Astrocyte (in vitro differentiated cells and primary cell): ENCODE data around the gene ARIH2. TPM values are rescaled to one million over a fixed set of nuclear protein-coding genes. Genes with fewer than 3 reads are reported as not detected.

Experiments used
- DNase-seq: peaks from one replicate; pipeline ENCODE4 v3.0.0-alpha.2; 2010; ENCODE audit warnings: low read depth
- FAIRE-seq: peaks from 2 replicates; lab custom pipeline; 2011; peaks lifted over from hg19 to GRCh38; lab: Jason Lieb, UNC
- H2AFZ ChIP-seq: 2 replicates; pipeline ENCODE4 v1.6.0; 2012; ENCODE audit warnings: low read depth, low read length, inconsistent platforms
- H3K27ac ChIP-seq: 2 replicates; pipeline ENCODE4 v1.5.1; 2011; ENCODE audit warnings: low read depth, low read length, inconsistent platforms
- H3K27me3 ChIP-seq: 2 replicates; pipeline ENCODE4 v1.6.0; 2011; ENCODE audit warnings: low read length, inconsistent platforms; ENCODE audit not compliant: insufficient read depth
- H3K36me3 ChIP-seq: 2 replicates; pipeline ENCODE4 v1.5.1; 2011; ENCODE audit warnings: low read length, inconsistent platforms; ENCODE audit not compliant: insufficient read depth
- H3K4me1 ChIP-seq: 2 replicates; pipeline ENCODE4 v1.5.1; 2011; ENCODE audit warnings: low read length, inconsistent platforms; ENCODE audit not compliant: insufficient read depth
- H3K4me2 ChIP-seq: 2 replicates; pipeline ENCODE4 v1.6.0; 2012; ENCODE audit warnings: low read length, inconsistent platforms
- H3K4me3 ChIP-seq: 2 replicates; pipeline ENCODE4 v1.5.1; 2011; ENCODE audit warnings: low read depth, mild to moderate bottlenecking, low read length, inconsistent platforms; ENCODE audit not compliant: insufficient read depth
- H3K79me2 ChIP-seq: 2 replicates; pipeline ENCODE4 v1.6.0; 2012; ENCODE audit warnings: mild to moderate bottlenecking, low read length, inconsistent platforms; ENCODE audit not compliant: insufficient read depth
- H3K9ac ChIP-seq: 2 replicates; pipeline ENCODE4 v1.6.0; 2012; ENCODE audit warnings: mild to moderate bottlenecking, low read length, inconsistent platforms
- H3K9me3 ChIP-seq: 2 replicates; pipeline ENCODE4 v1.5.1; 2012; ENCODE audit warnings: low read depth, mild to moderate bottlenecking, low read length, inconsistent platforms; ENCODE audit not compliant: insufficient read depth
- H4K20me1 ChIP-seq: 2 replicates; pipeline ENCODE4 v1.6.0; 2012; ENCODE audit warnings: low read length, inconsistent platforms; ENCODE audit not compliant: insufficient read depth
- H3K27ac Mint-ChIP-seq: one replicate; pipeline ENCODE4 v1.8.0; 2021; ENCODE audit warnings: mild to moderate bottlenecking, mixed read lengths; ENCODE audit not compliant: unreplicated experiment
- H3K27me3 Mint-ChIP-seq: one replicate; pipeline ENCODE4 v1.8.0; 2021; ENCODE audit warnings: low read depth, mixed read lengths; ENCODE audit not compliant: unreplicated experiment
- H3K36me3 Mint-ChIP-seq: one replicate; pipeline ENCODE4 v1.8.0; 2021; ENCODE audit warnings: low read depth, mixed read lengths; ENCODE audit not compliant: unreplicated experiment
- H3K4me1 Mint-ChIP-seq: one replicate; pipeline ENCODE4 v1.8.0; 2021; ENCODE audit warnings: low read depth, mixed read lengths; ENCODE audit not compliant: unreplicated experiment
- H3K4me3 Mint-ChIP-seq: one replicate; pipeline ENCODE4 v1.8.0; 2021; ENCODE audit warnings: mild to moderate bottlenecking, moderate library complexity, mixed read lengths; ENCODE audit not compliant: unreplicated experiment
- H3K9me3 Mint-ChIP-seq: one replicate; pipeline ENCODE4 v1.8.0; 2021; ENCODE audit warnings: mild to moderate bottlenecking, mixed read lengths; ENCODE audit not compliant: unreplicated experiment
- CTCF ChIP-seq: IDR thresholded peaks from 2 replicates; pipeline ENCODE4 v1.5.1; 2011; ENCODE audit warnings: low read depth, mild to moderate bottlenecking, inconsistent platforms, low read length, moderate library complexity; ENCODE audit not compliant: insufficient read depth
- EZH2 ChIP-seq: IDR thresholded peaks from 2 replicates; pipeline ENCODE4 v1.6.1; 2012; ENCODE audit warnings: mild to moderate bottlenecking, low read length, inconsistent platforms; ENCODE audit not compliant: insufficient read depth
- total RNA-seq: library from RNA; stranded (reverse); gene quantifications from 2 replicates; pipeline ENCODE4 v1.2.1, GENCODE V29; 2021

The ARIH2 gene
- total RNA-seq, 1 donor from 2014 or later: 94.6 TPM

GRCh38 chr3:49004352-49005302, 86.0 kb downstream of the ARIH2 start:
- Histone ChIP-seq H3K9me3 (no peaks in the 10 kb centered on the region), H3K4me2 (no peak overlapping the region), H3K27ac (no peak overlapping the region), H3K36me3 (no peaks in the 10 kb centered on the region), H3K27me3 (no peaks in the 10 kb centered on the region), H3K4me3 (no peak overlapping the region), H3K4me1 (peaks cover 16% of the 10 kb centered on the region), H4K20me1 (peaks cover 18% of the 10 kb centered on the region), H2AFZ (no peak overlapping the region), H3K9ac (no peak overlapping the region), H3K79me2 (peaks cover 34% of the 10 kb centered on the region)
- H3K4me3 Mint-ChIP-seq: no peak overlapping the region
- FAIRE-seq (no peak), DNase-seq (no peak)
- H3K9me3 Mint-ChIP-seq: no peaks in the 10 kb centered on the region
- no peak for TF ChIP-seq EZH2
- TF ChIP-seq CTCF: no peak
- peaks cover 8% of the 10 kb centered on the region for H3K4me1 Mint-ChIP-seq
- no peaks in the 10 kb centered on the region for H3K27me3 Mint-ChIP-seq
- H3K36me3 Mint-ChIP-seq: peaks cover 5% of the 10 kb centered on the region
- H3K27ac Mint-ChIP-seq: no peak overlapping the region

GRCh38 chr3:49005303-49005680, 86.7 kb downstream of the ARIH2 start:
- peaks cover 16% of the 10 kb centered on the region for H3K4me1 ChIP-seq
- no peaks in the 10 kb centered on the region for H3K36me3 ChIP-seq
- TF ChIP-seq EZH2 (no peak), CTCF (no peak)
- H3K4me3 ChIP-seq: no peak overlapping the region
- H3K27ac ChIP-seq: no peak overlapping the region
- H3K36me3 Mint-ChIP-seq: peaks cover 5% of the 10 kb centered on the region
- FAIRE-seq (no peak), DNase-seq (no peak)
- no peak overlapping the region for H3K4me2 ChIP-seq
- no peak overlapping the region for H2AFZ ChIP-seq
- H3K27me3 ChIP-seq: no peaks in the 10 kb centered on the region
- no peak overlapping the region for H3K4me3 Mint-ChIP-seq
- H3K79me2 ChIP-seq: peaks cover 40% of the 10 kb centered on the region
- H3K27me3 Mint-ChIP-seq: no peaks in the 10 kb centered on the region
- H3K27ac Mint-ChIP-seq: no peak overlapping the region
- H3K9me3 Mint-ChIP-seq: no peaks in the 10 kb centered on the region
- peaks cover 20% of the 10 kb centered on the region for H4K20me1 ChIP-seq
- peaks cover 8% of the 10 kb centered on the region for H3K4me1 Mint-ChIP-seq
- H3K9ac ChIP-seq: no peak overlapping the region
- H3K9me3 ChIP-seq: no peaks in the 10 kb centered on the region

GRCh38 chr3:49005998-49006397, 87.4 kb downstream of the ARIH2 start:
- no peak for DNase-seq
- peak overlapping the region; percentile 98 for H3K4me2 ChIP-seq
- peaks cover 16% of the 10 kb centered on the region for H3K4me1 ChIP-seq
- H3K79me2 ChIP-seq: peaks cover 46% of the 10 kb centered on the region
- no peaks in the 10 kb centered on the region for H3K27me3 ChIP-seq
- peaks cover 8% of the 10 kb centered on the region for H3K4me1 Mint-ChIP-seq
- TF ChIP-seq EZH2 (no peak), CTCF (no peak)
- H3K4me3 Mint-ChIP-seq: peak overlapping the region; percentile 97
- H3K27ac ChIP-seq: peak overlapping the region; percentile 98
- peak overlapping the region; percentile 80 for H3K4me3 ChIP-seq
- H3K36me3 ChIP-seq: no peaks in the 10 kb centered on the region
- H3K27me3 Mint-ChIP-seq: no peaks in the 10 kb centered on the region
- no peaks in the 10 kb centered on the region for H3K9me3 ChIP-seq
- peak overlapping the region; percentile 53 for H3K27ac Mint-ChIP-seq
- H3K9me3 Mint-ChIP-seq: no peaks in the 10 kb centered on the region
- peak overlapping the region; percentile 99 for H3K9ac ChIP-seq
- peaks cover 4% of the 10 kb centered on the region for H3K36me3 Mint-ChIP-seq
- no peak for FAIRE-seq
- H2AFZ ChIP-seq: peak overlapping the region; percentile 86
- H4K20me1 ChIP-seq: peaks cover 23% of the 10 kb centered on the region
